ENCODE results near the gene DDX41. TPM values are rescaled to one million over a fixed set of nuclear protein-coding genes. Genes with fewer than 3 reads are reported as not detected.

The DDX41 gene
- total RNA-seq, 1 experiment from 2014 or later = 137 TPM

DNA sequence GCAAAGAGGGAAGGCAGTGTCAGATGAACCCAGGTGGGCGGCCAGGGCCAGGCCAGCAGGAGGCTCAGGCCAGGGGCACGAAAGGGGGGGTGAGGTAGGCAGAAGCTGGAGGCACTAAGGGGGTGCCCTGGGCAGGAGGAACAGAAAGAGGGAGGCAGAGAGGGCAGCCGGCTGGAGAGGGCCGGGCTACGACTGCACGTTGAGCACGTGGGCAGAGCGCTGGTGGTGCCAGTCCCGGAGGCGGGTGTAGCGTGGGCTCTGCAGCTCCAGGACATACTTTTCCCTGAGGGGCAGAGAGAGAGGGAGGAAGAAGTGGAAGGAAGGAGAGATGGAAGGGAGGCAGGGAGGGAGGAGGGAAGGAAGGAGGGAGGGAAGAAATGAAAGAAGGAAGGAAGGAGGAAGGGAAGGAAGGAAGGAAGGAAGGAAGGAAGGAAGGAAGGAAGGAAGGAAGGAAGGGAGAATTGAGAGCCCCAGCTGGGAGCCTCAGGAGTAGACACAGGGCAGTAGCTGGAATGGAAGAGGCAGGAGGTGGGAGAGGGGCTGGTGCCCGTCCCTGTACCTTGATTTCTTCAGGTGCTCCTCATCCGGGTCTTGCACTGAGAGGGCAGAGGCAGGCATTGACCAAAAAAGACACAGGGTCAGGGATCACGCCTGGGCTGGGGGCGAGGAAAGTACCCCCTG lies 26.3 kb downstream of the DDX41 start:
- Histone ChIP-seq H3K36me3 (ENCODE audit: control insufficient read depth, insufficient read depth, low read length) (peaks cover 2% of the 10 kb centered on the region), H3K27me3 (replicated peaks; ENCODE audit: control insufficient read depth, insufficient read depth, low read length) (no peaks in the 10 kb centered on the region), H3K4me1 (peaks cover 13% of the 10 kb centered on the region), H3K9me3 (no peaks in the 10 kb centered on the region), H3K4me3 (ENCODE audit: low read depth, low read length) (no peak overlapping the region)
- H3K36me3 Mint-ChIP-seq (ENCODE audit: insufficient read depth, unreplicated experiment) = peaks cover 30% of the 10 kb centered on the region
- no peaks in the 10 kb centered on the region for H3K4me1 Mint-ChIP-seq (ENCODE audit: low read depth, unreplicated experiment)
- intact Hi-C loops (cut with micrococcal nuclease; ENCODE audit: unreplicated experiment) = no loop called here
- DNase-seq = no peak
- TF ChIP-seq, protein P1, sequence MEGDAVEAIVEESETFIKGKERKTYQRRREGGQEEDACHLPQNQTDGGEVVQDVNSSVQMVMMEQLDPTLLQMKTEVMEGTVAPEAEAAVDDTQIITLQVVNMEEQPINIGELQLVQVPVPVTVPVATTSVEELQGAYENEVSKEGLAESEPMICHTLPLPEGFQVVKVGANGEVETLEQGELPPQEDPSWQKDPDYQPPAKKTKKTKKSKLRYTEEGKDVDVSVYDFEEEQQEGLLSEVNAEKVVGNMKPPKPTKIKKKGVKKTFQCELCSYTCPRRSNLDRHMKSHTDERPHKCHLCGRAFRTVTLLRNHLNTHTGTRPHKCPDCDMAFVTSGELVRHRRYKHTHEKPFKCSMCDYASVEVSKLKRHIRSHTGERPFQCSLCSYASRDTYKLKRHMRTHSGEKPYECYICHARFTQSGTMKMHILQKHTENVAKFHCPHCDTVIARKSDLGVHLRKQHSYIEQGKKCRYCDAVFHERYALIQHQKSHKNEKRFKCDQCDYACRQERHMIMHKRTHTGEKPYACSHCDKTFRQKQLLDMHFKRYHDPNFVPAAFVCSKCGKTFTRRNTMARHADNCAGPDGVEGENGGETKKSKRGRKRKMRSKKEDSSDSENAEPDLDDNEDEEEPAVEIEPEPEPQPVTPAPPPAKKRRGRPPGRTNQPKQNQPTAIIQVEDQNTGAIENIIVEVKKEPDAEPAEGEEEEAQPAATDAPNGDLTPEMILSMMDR (IDR thresholded peaks at IDR 0.05; ENCODE audit: insufficient read depth in 1 of 2, low read depth in 1 of 2, low read length in 1 of 2, severe bottlenecking in 1 of 2, unreplicated experiment in 1 of 2) = no peak
- BruUV-seq (replicated peaks) = no TSS peak
- CTCF ChIA-PET = interaction anchor here (1.3 kb wide), 1 partner anchor 33 kb away, joined by 4 read pairs; no protein-coding TSS in a partner anchor
- H3K9me3 Mint-ChIP-seq (ENCODE audit: unreplicated experiment) = no peaks in the 10 kb centered on the region
- no peak overlapping the region for H3K4me3 Mint-ChIP-seq (ENCODE audit: unreplicated experiment)
- POLR2A ChIA-PET = no interaction called here
- no peak overlapping the region for H3K27ac Mint-ChIP-seq (ENCODE audit: unreplicated experiment)
- no peaks in the 10 kb centered on the region for H3K27me3 Mint-ChIP-seq (ENCODE audit: insufficient read depth, unreplicated experiment)

GRCh38 chr5:177489119-177489716 lies 27.5 kb downstream of the DDX41 start:
- DNase-seq = peak in 1 of 2 experiments; percentile 37
- no peaks in the 10 kb centered on the region for H3K9me3 ChIP-seq
- intact Hi-C loops (cut with micrococcal nuclease; ENCODE audit: unreplicated experiment) = no loop called here
- H3K36me3 Mint-ChIP-seq (ENCODE audit: insufficient read depth, unreplicated experiment) = peaks cover 42% of the 10 kb centered on the region
- CTCF ChIA-PET = no interaction called here
- no peaks in the 10 kb centered on the region for H3K27me3 ChIP-seq (replicated peaks; ENCODE audit: control insufficient read depth, insufficient read depth, low read length)
- TF ChIP-seq, protein P1 (IDR thresholded peaks at IDR 0.05; ENCODE audit: insufficient read depth in 1 of 2, low read depth in 1 of 2, low read length in 1 of 2, severe bottlenecking in 1 of 2, unreplicated experiment in 1 of 2) = no peak
- H3K36me3 ChIP-seq (ENCODE audit: control insufficient read depth, insufficient read depth, low read length) = peaks cover 2% of the 10 kb centered on the region
- H3K4me3 ChIP-seq (ENCODE audit: low read depth, low read length) = no peak overlapping the region
- H3K4me1 Mint-ChIP-seq (ENCODE audit: low read depth, unreplicated experiment) = peaks cover 6% of the 10 kb centered on the region
- H3K4me3 Mint-ChIP-seq (ENCODE audit: unreplicated experiment) = no peak overlapping the region
- POLR2A ChIA-PET = no interaction called here
- BruUV-seq (replicated peaks) = no TSS peak
- no peaks in the 10 kb centered on the region for H3K9me3 Mint-ChIP-seq (ENCODE audit: unreplicated experiment)
- no peak overlapping the region for H3K27ac Mint-ChIP-seq (ENCODE audit: unreplicated experiment)
- 0 out of 2 replicates have a peak, but pooled peaks cover 4% of the 10 kb centered on the region for H3K4me1 ChIP-seq
- no peaks in the 10 kb centered on the region for H3K27me3 Mint-ChIP-seq (ENCODE audit: insufficient read depth, unreplicated experiment)

- intact Hi-C loops (cut with micrococcal nuclease; ENCODE audit: unreplicated experiment) = loop anchor here (1.0 kb wide), 1 partner anchor 13 kb away; no protein-coding TSS in a partner anchor
- Histone ChIP-seq H3K27me3 (replicated peaks; ENCODE audit: control insufficient read depth, insufficient read depth, low read length) (no peaks in the 10 kb centered on the region), H3K4me1 (0 out of 2 replicates have a peak, but pooled peaks cover 4% of the 10 kb centered on the region), H3K36me3 (ENCODE audit: control insufficient read depth, insufficient read depth, low read length) (peaks cover 2% of the 10 kb centered on the region), H3K4me3 (ENCODE audit: low read depth, low read length) (no peak overlapping the region), H3K9me3 (no peaks in the 10 kb centered on the region)
- Mint-ChIP-seq H3K4me1 (ENCODE audit: low read depth, unreplicated experiment) (peaks cover 6% of the 10 kb centered on the region), H3K27me3 (ENCODE audit: insufficient read depth, unreplicated experiment) (no peaks in the 10 kb centered on the region), H3K27ac (ENCODE audit: unreplicated experiment) (no peak overlapping the region), H3K9me3 (ENCODE audit: unreplicated experiment) (no peaks in the 10 kb centered on the region), H3K36me3 (ENCODE audit: insufficient read depth, unreplicated experiment) (peaks cover 45% of the 10 kb centered on the region), H3K4me3 (ENCODE audit: unreplicated experiment) (no peak overlapping the region)
- DNase-seq = no peak
- TF ChIP-seq, protein P1 (IDR thresholded peaks at IDR 0.05; ENCODE audit: insufficient read depth in 1 of 2, low read depth in 1 of 2, low read length in 1 of 2, severe bottlenecking in 1 of 2, unreplicated experiment in 1 of 2) = peak; percentile 5 to 20
- no TSS peak for BruUV-seq (replicated peaks)
- POLR2A ChIA-PET = interaction anchor here (0.6 kb wide), 1 partner anchor 10 kb away, joined by 3 read pairs; the partner anchor contains the start of gene PDLIM7
- CTCF ChIA-PET = no interaction called here
Observed at GRCh38 chr5:177487975-177488374, 28.8 kb downstream of the DDX41 start.

Measured in Caco-2 (cell line).